H1 (cell line): ENCODE results near the gene TGM5. TPM values are rescaled to one million over a fixed set of nuclear protein-coding genes. Genes with fewer than 3 reads are reported as not detected.

Experiments
- CTCF ChIA-PET: fragments of 300-600 bp; sonication (Branson Sonifier 250); formaldehyde crosslinking; loops from one replicate; lab custom pipeline; 2021; ENCODE audit not compliant: partially characterized antibody; lab: Charles Lee
- POLR2A ChIA-PET: fragments of 300-600 bp; sonication (Branson Sonifier 250); formaldehyde crosslinking; loops from one replicate; lab custom pipeline; 2021; ENCODE audit warnings: inconsistent platforms; ENCODE audit not compliant: partially characterized antibody; lab: Charles Lee
- DNase-seq, 2 experiments: peaks; one replicate each; pipeline versions ENCODE4 v3.0.0 to v3.0.0-alpha.2; 2010 to 2022; ENCODE audit warnings: low spot score in 2 of 2, low read depth in 1 of 2, mixed read lengths in 1 of 2
- FAIRE-seq: peaks from 2 replicates; lab custom pipeline; 2011; peaks lifted over from hg19 to GRCh38; lab: Jason Lieb, UNC
- H2AFZ ChIP-seq: 2 replicates; pipeline ENCODE4 v1.8.1; 2012; ENCODE audit warnings: low read length, inconsistent platforms
- H2AK5ac ChIP-seq: 2 replicates; pipeline ENCODE4 v1.6.1; 2013; ENCODE audit warnings: low read depth, low read length
- H2BK120ac ChIP-seq: replicated peaks from 2 replicates; pipeline ENCODE3; 2013; ENCODE audit warnings: low read depth, low read length, inconsistent platforms
- H2BK12ac ChIP-seq: 2 replicates; pipeline ENCODE4 v1.6.1; 2013; ENCODE audit warnings: low read depth, low read length
- H2BK15ac ChIP-seq: 2 replicates; pipeline ENCODE4 v1.6.1; 2013; ENCODE audit warnings: low read length
- H2BK20ac ChIP-seq: 2 replicates; pipeline ENCODE4 v1.6.1; 2013; ENCODE audit warnings: low read length
- H2BK5ac ChIP-seq: 2 replicates; pipeline ENCODE4 v1.6.1; 2013; ENCODE audit warnings: low read depth, low read length
- H3K14ac ChIP-seq: 2 replicates; pipeline ENCODE4 v1.6.1; 2013; ENCODE audit warnings: inconsistent platforms; ENCODE audit not compliant: insufficient read length
- H3K18ac ChIP-seq: 2 replicates; pipeline ENCODE4 v1.6.1; 2013; ENCODE audit warnings: low read length; ENCODE audit errors: extremely low read depth
- H3K23ac ChIP-seq: 2 replicates; pipeline ENCODE4 v1.6.1; 2013; ENCODE audit warnings: inconsistent platforms; ENCODE audit not compliant: insufficient read length
- H3K23me2 ChIP-seq: 2 replicates; pipeline ENCODE4 v1.6.1; 2013; ENCODE audit warnings: low read depth, low read length
- H3K27ac ChIP-seq: 2 replicates; pipeline ENCODE4 v1.6.1; 2011; ENCODE audit warnings: low read depth, low read length, inconsistent platforms
- H3K27me3 ChIP-seq, 4 experiments: replicated peaks in 1 of 4; 1 replicate in 1 of 4; 2 replicates in 3 of 4; pipeline versions ENCODE4 v1.6.1 to v1.8.1; 2011 to 2013; ENCODE audit warnings: low read length in 3 of 4, mild to moderate bottlenecking in 3 of 4, inconsistent platforms in 2 of 4, mixed read lengths in 2 of 4, moderate library complexity in 1 of 4; ENCODE audit not compliant: control insufficient read depth in 3 of 4, insufficient read depth in 3 of 4; ENCODE audit errors: extremely low read depth in 1 of 4
- H3K36me3 ChIP-seq, 4 experiments: 2 replicates each; pipeline versions ENCODE4 v1.6.1 to v1.8.1; 2011 to 2013; ENCODE audit warnings: mild to moderate bottlenecking in 4 of 4, low read length in 3 of 4, moderate library complexity in 2 of 4, control low read depth in 1 of 4, inconsistent platforms in 1 of 4; ENCODE audit not compliant: insufficient read depth in 4 of 4, control insufficient read depth in 2 of 4
- H3K4ac ChIP-seq: replicated peaks from 2 replicates; pipeline ENCODE3; 2013; ENCODE audit warnings: low read length, low read depth, mixed read lengths, inconsistent platforms; ENCODE audit not compliant: insufficient read length
- H3K4me1 ChIP-seq, 4 experiments: replicated peaks in 1 of 4; 1 replicate in 1 of 4; 2 replicates in 3 of 4; pipeline versions ENCODE4 v1.6.1 to v1.8.1; 2011 to 2013; ENCODE audit warnings: low read length in 3 of 4, inconsistent platforms in 2 of 4, mixed read lengths in 1 of 4; ENCODE audit not compliant: insufficient read depth in 4 of 4, control insufficient read depth in 3 of 4
- H3K4me2 ChIP-seq, 2 experiments: 2 replicates each; pipeline versions ENCODE4 v1.6.1 to v1.8.1; 2011 to 2013; ENCODE audit warnings: low read depth in 2 of 2, low read length in 2 of 2, control low read depth in 1 of 2, inconsistent platforms in 1 of 2, mild to moderate bottlenecking in 1 of 2; ENCODE audit not compliant: insufficient read depth in 1 of 2
- H3K4me3 ChIP-seq, 4 experiments: fragments of 200-600, 300-600 bp in 1 of 4; sonication (generic), shearing (Covaris generic), sonication (Bioruptor Twin) in 1 of 4; 2 replicates each; pipeline versions ENCODE4 v1.5.1 to v1.8.1; 2011 to 2016; ENCODE audit warnings: low read length in 4 of 4, low read depth in 3 of 4, control low read depth in 2 of 4, inconsistent platforms in 2 of 4, mild to moderate bottlenecking in 2 of 4, mixed read lengths in 1 of 4, moderate library complexity in 1 of 4; ENCODE audit not compliant: insufficient read depth in 2 of 4; ENCODE audit errors: extremely low read depth in 1 of 4
- H3K56ac ChIP-seq: replicated peaks from 2 replicates; pipeline ENCODE3; 2013; ENCODE audit warnings: low read depth, mild to moderate bottlenecking, mixed read lengths, low read length, inconsistent platforms; ENCODE audit not compliant: insufficient read length
- H3K79me1 ChIP-seq: 2 replicates; pipeline ENCODE4 v1.6.1; 2013; ENCODE audit warnings: low read depth, low read length, control low read depth
- H3K79me2 ChIP-seq, 2 experiments: 2 replicates each; pipeline versions ENCODE4 v1.6.1 to v1.8.1; 2012 to 2013; ENCODE audit warnings: low read length in 2 of 2, mild to moderate bottlenecking in 2 of 2, inconsistent platforms in 1 of 2; ENCODE audit not compliant: insufficient read depth in 2 of 2, control insufficient read depth in 1 of 2
- H3K9ac ChIP-seq, 4 experiments: replicated peaks in 1 of 4; 1 replicate in 1 of 4; 2 replicates in 3 of 4; pipeline versions ENCODE4 v1.6.1 to v1.8.1; 2011 to 2013; ENCODE audit warnings: low read depth in 3 of 4, low read length in 3 of 4, control low read depth in 2 of 4, mild to moderate bottlenecking in 2 of 4, moderate library complexity in 2 of 4, inconsistent platforms in 1 of 4; ENCODE audit errors: extremely low read depth in 1 of 4
- H3K9me3 ChIP-seq, 2 experiments: 2 replicates each; pipeline versions ENCODE4 v1.6.1 to v1.8.1; 2012 to 2013; ENCODE audit warnings: mild to moderate bottlenecking in 2 of 2, moderate library complexity in 2 of 2, control low read depth in 1 of 2, inconsistent platforms in 1 of 2, low read depth in 1 of 2, low read length in 1 of 2, mixed read lengths in 1 of 2; ENCODE audit not compliant: insufficient read depth in 2 of 2
- H4K20me1 ChIP-seq, 2 experiments: replicated peaks in 1 of 2; 2 replicates each; pipeline versions ENCODE3 to v1.8.1; 2011 to 2013; ENCODE audit warnings: inconsistent platforms in 2 of 2, low read length in 2 of 2, mild to moderate bottlenecking in 1 of 2; ENCODE audit not compliant: insufficient read depth in 2 of 2, control insufficient read depth in 1 of 2
- H4K5ac ChIP-seq: 2 replicates; pipeline ENCODE4 v1.6.1; 2013; ENCODE audit warnings: low read length, low read depth, mixed read lengths, inconsistent platforms; ENCODE audit not compliant: insufficient read length
- H4K8ac ChIP-seq: 2 replicates; pipeline ENCODE4 v1.8.0; 2013; ENCODE audit warnings: mild to moderate bottlenecking, moderate library complexity, low read length, inconsistent platforms; ENCODE audit not compliant: insufficient read depth; ENCODE audit errors: extremely low read depth
- H4K91ac ChIP-seq: replicated peaks from 2 replicates; pipeline ENCODE3; 2013; ENCODE audit warnings: low read length, mixed read lengths, inconsistent platforms; ENCODE audit not compliant: insufficient read length
- ASH2L ChIP-seq: fragments of 200-600, 300-600 bp; sonication (generic); IDR thresholded peaks from one replicate; pipeline ENCODE4 v1.7.1; 2017; ENCODE audit warnings: low read length
- RAD21 ChIP-seq, 2 experiments: IDR thresholded peaks in 1 of 2; conservative IDR thresholded peaks in 1 of 2; 2 replicates each; pipeline ENCODE4 v1.6.1; 2011; ENCODE audit warnings: low read depth in 2 of 2, low read length in 2 of 2, improper control_type of control experiment in 1 of 2, inconsistent platforms in 1 of 2, mild to moderate bottlenecking in 1 of 2, moderate library complexity in 1 of 2
- WGBS, 2 experiments: shearing (Covaris generic) in 1 of 2; methylation state at CpG; one replicate each; pipeline versions ENCODE4 v1.1.6 to v1.1.7; 2013 to 2015; ENCODE audit warnings: low lambda C conversion rate in 2 of 2, mixed read lengths in 2 of 2, inconsistent platforms in 1 of 2, low coverage in 1 of 2, missing lambda C conversion rate in 1 of 2; ENCODE audit not compliant: insufficient replicate concordance in 2 of 2, insufficient coverage in 1 of 2, insufficient read length in 1 of 2; ENCODE audit errors: extremely low coverage in 1 of 2, missing lambda C conversion rate in 1 of 2; 5-methylcytosine and 5-hydroxymethylcytosine counted together
- polyA plus RNA-seq, 7 experiments: library from polyadenylated mRNA; depleted of rRNA in 3 of 7; stranded (reverse) in 5 of 7; unstranded in 2 of 7; fragments of >200 nt in 5 of 7; fragments of 200-250 nt in 2 of 7; gene quantifications; 1 replicate in 5 of 7; 2 replicates in 1 of 7; 4 replicates in 1 of 7; pipeline versions ENCODE4 v1.2.1 to v1.2.3, GENCODE V29; 2011 to 2013; ENCODE audit warnings: missing spikeins in 2 of 7, mixed read lengths in 2 of 7
- total RNA-seq: library from RNA; stranded (reverse); fragmentation: NEBNext Ultra II Directional; extraction: Animal tissue kit (Norgen Biotek cat#: 25700); gene quantifications from 2 replicates; pipeline ENCODE4 v1.2.1, GENCODE V29; 2021
- TF ChIP-seq, protein P1 (sequence below), 3 experiments: IDR thresholded peaks; 1 replicate in 2 of 3; 2 replicates in 1 of 3; pipeline versions ENCODE4 v1.5.1 to v1.6.1; 2011; ENCODE audit warnings: low read length in 3 of 3, mild to moderate bottlenecking in 3 of 3, inconsistent platforms in 2 of 3, low read depth in 1 of 3, moderate library complexity in 1 of 3; ENCODE audit not compliant: insufficient read depth in 1 of 3; ENCODE audit errors: control extremely low read depth in 1 of 3

Gene TGM5
- total and polyA plus RNA-seq, 2 of the 8 experiments (the other 6 are each of a cell fraction or from before 2014, with no cell fraction given) = not detected

DNA sequence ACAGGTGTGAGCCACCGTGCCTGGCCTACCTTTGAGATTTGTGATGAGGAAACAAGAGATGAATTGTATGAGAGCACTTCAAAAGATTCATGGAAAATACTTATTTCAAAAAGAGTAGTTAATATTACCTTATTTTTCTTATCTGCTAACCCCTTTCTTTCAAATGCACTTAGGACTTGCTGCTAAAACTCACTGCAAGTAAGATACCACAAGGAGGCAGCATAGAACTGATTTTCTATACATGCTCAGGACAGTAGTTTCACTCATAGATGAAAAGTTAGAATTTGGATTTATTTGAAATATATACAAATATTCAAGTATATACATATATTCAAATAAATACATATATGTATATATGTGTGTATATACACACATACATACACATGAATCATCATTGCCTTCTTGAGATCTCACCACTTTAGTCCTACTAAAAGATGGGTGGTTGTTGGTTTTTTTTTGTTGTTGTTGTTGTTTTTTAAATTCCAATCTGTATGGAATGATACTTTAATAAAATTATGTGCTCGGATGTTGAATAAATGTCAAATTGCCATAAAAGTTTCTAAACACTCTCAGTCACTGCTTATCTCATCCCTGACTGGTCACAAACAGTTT is 79.1 kb downstream of the TGM5 start:
- H2BK5ac ChIP-seq = no peak overlapping the region
- POLR2A ChIA-PET = no interaction called here
- no peak overlapping the region for H3K4me3 ChIP-seq
- no peak overlapping the region for H3K4me2 ChIP-seq
- peaks cover 7% of the 10 kb centered on the region for H3K23me2 ChIP-seq
- no peak overlapping the region for H2BK20ac ChIP-seq
- DNase-seq (no peak), FAIRE-seq (no peak)
- peaks cover 0 to 22% (median 4%) of the 10 kb centered on the region in 4 experiments; a peak in 5 of 8 replicates for H3K36me3 ChIP-seq
- H4K20me1 ChIP-seq = peaks cover 0 to 2% of the 10 kb centered on the region in 2 experiments
- H2BK12ac ChIP-seq = no peak overlapping the region
- CTCF ChIA-PET = interaction anchor here (0.6 to 4.1 kb wide), 5 partner anchors 16 to 108 kb away, joined by 3 to 16 read pairs (median 7); no protein-coding TSS in a partner anchor
- no peak overlapping the region for H3K18ac ChIP-seq
- no peak overlapping the region for H2BK15ac ChIP-seq
- 67% methylated on average over 2 of the region's 2 CpGs; no CpG with 5 or more reads in 1 of the 2 experiments for WGBS, 2 experiments
- H3K4ac ChIP-seq = no peak overlapping the region
- H2AK5ac ChIP-seq = no peak overlapping the region
- H3K14ac ChIP-seq = no peak overlapping the region
- TF ChIP-seq RAD21 (IDR thresholded peaks at IDR 0.05 in 1 of 2, conservative IDR thresholded peaks at IDR 0.05 in 1 of 2; ENCODE audit: low read depth in 2 of 2, low read length in 2 of 2) (peak; percentile 63 to 65), ASH2L (no peak)
- TF ChIP-seq, protein P1, sequence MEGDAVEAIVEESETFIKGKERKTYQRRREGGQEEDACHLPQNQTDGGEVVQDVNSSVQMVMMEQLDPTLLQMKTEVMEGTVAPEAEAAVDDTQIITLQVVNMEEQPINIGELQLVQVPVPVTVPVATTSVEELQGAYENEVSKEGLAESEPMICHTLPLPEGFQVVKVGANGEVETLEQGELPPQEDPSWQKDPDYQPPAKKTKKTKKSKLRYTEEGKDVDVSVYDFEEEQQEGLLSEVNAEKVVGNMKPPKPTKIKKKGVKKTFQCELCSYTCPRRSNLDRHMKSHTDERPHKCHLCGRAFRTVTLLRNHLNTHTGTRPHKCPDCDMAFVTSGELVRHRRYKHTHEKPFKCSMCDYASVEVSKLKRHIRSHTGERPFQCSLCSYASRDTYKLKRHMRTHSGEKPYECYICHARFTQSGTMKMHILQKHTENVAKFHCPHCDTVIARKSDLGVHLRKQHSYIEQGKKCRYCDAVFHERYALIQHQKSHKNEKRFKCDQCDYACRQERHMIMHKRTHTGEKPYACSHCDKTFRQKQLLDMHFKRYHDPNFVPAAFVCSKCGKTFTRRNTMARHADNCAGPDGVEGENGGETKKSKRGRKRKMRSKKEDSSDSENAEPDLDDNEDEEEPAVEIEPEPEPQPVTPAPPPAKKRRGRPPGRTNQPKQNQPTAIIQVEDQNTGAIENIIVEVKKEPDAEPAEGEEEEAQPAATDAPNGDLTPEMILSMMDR (IDR thresholded peaks at IDR 0.05; ENCODE audit: control extremely low read depth in 1 of 3, insufficient read depth in 1 of 3, low read depth in 1 of 3, low read length in 3 of 3) = peak in 2 of 3 experiments; percentile 47 to 50; a peak in 2 of 4 replicates
- H3K79me2 ChIP-seq = no peaks in the 10 kb centered on the region
- H2BK120ac ChIP-seq = no peak overlapping the region
- H4K8ac ChIP-seq = no peak overlapping the region
- no peak overlapping the region for H3K56ac ChIP-seq
- H2AFZ ChIP-seq = no peak overlapping the region
- no peaks in the 10 kb centered on the region for H3K79me1 ChIP-seq
- no peak overlapping the region for H4K91ac ChIP-seq
- no peak overlapping the region for H3K9ac ChIP-seq
- no peak overlapping the region for H4K5ac ChIP-seq
- H3K27ac ChIP-seq = no peak overlapping the region
- no peak overlapping the region for H3K23ac ChIP-seq
- H3K27me3 ChIP-seq = no peaks in the 10 kb centered on the region
- H3K4me1 ChIP-seq = peaks cover 4 to 8% (median 5%) of the 10 kb centered on the region in 4 experiments; a peak in 5 of 7 replicates
- H3K9me3 ChIP-seq = no peaks in the 10 kb centered on the region
